Measurements from ENCODE around the gene RFLNA.

Gene RFLNA

DNA sequence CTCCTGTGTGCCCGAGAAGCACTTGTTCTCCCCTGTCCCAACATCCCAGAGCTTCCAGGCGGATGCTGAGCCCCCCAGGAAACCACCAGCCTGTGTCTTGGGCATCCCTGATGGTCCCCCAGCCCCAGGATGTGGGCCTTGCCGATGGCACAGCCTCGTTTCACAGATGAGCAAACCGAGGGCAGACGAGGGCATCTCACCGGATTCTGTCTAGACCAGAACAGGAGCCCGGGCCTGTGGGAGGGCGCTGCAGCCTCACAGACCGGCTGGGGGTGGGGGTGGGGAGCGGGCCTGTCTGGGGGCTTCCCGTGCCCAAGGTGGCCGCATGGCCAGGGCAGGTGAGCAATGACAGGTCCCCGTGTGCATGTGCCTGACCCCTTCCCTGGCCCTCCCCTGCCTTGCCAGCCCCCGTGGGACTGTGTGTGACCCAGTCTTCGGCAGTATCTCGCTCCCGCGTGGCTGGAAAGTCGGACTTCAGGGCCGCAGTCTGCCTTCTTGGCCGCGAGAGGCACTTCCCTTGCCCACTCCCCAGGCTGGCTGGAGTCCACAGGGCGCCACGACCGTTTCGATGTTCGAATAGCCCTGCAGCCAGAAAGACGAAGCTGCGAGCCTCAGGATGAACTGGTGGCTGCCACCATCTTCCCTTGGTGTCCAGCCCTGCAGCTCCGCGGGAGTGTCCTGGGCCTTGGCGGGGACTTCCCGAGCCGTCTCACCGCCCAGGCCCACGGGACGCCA is 8.9 kb downstream of the RFLNA start:
- DNase-seq (ENCODE audit: low read depth), result no peak

DNA sequence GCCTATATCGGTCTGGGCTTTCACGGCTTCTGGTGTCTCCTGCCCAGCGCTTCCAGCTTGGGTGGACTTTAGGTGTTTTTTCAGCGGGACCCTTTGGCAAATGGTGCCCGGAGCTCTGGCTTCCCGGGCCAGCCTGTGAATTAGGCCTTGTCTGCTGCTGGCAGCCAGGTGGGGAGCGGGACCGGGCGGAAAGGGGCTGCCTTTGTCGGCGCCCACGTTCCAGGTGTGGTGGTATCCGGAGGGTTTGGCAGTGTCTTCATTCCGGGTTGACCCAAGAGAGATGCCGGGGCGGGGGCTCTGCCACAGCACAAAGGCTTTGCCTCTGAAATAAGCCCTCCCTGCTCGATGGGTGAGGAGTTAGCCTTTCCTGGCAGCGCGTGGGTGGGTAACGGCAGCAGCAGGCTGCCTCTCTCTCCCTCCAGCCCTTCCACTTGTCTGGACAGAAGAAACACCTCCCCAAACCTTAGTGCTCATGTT is 9.5 kb downstream of the RFLNA start:
- DNase-seq (ENCODE audit: low read depth), result no peak

DNA sequence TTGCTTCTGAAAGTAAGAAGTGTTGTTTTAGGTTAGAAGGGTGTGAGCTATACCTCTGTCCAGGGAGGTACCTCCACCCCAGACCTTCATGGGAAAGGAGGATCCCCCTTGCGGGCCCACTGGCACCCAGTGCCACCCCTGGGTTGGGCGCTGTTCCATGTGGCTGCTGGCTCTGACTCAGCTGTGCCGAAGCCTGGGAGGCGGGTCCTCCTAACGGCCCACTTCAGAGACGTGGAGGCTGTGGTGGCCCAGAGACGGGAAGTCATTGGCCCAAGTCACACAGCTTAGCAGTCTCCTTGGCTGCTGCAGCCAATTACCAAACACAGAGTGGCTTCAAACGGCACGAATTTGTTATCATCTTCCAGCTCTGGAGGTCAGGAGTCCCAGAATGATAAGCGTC is 10.2 kb downstream of the RFLNA start:
- DNase-seq (ENCODE audit: low read depth), result no peak

DNA sequence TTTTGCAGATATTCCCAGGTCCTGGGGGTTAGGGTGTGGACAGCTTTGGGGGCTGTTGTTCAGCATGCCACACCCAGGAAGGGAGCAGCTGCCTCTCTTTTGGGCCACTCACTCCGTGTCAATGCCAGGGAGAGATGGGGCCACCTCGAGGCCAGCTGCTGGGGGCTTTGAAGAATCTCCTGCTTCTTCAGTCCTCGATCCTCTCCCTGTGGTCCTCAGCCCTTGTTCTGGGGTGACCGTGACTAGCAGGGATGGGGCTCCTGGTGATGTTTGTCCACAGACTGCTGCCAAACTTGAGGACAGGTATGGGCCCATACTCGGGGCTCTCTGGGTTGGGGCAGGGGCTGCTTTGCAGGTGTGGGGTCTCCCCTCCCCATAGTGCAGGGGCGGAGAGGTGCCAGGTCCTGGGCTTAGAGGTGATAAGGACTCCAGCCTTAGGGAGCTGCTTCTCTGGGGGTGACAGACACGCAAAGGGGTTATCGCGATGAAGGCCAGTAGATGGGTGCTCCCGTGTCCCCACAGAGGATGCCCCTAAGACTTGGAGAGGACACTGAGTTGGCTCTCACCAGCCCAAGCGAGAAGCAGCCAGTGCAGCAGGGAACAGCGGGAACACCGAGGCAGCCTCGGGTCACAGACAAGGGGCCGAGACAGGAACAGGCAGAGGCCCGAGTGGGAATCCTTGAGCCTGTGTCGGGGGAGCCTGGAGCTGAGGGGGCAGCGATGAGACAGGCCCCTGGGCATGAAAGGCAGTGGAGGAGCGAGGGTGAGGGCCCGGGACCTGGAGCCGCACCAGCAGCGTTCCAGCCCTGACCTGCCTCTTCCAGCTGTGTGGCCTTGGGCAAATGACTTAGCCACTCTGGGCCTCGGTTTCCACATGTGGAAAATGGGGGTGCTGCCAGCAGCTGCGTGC is 11.1 kb downstream of the RFLNA start:
- DNase-seq (ENCODE audit: low read depth), result no peak

DNA sequence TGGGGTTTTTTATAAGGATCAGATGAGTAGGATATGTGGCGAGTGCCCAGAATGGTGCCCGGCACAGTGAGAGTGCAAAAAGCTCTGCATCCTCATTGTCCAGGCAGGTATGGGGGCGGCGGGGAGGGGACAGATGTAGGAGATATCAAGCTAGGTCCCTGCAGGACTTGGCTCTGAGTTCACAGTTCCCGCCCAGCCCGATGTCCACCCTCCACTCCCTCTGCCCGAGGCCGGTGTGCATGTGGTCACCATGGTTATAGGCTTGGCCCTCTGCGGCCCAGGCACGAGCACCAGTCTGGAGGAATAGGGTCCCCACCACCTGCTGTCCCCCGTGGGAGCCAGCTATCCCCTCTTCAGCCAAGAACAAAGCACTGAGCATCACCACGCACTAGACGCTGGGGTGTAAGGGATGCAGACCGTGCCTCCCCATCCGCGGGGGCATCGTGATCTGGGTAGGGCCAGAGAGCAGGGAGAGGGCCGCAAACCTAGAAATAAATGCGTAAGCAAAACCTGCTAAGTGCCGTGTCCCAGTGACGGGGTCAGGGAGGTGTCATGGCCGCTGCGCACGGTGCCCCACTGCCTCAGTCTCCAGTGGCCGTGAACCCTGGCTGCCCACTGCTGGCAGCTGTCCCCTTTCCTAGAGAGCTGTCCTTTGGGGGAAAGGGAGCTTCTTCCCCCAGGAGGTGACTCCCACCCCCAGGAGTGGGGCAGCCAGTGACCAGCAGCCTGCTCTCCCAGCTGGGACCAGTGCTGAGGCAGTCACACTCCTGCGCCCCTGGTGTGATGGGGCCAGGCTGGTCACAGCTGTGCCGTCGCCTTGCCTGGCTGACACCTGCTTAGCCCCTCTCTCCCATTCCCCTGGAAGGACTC is 12.0 kb downstream of the RFLNA start:
- DNase-seq (ENCODE audit: low read depth), result no peak

DNA sequence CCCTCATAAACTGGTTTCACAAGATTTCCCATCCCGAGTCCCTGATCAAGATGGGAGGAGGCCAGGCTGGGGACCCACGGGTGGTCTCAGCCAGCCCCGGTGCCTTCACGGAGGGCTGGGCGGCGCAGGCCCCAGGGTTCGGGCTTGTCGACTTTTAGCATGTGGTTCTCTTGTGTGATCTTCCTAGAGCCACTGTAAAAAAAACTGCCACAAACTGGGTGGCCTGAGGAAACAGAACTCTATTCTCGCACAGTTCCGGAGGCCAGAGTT is 12.6 kb downstream of the RFLNA start:
- no peak for DNase-seq (ENCODE audit: low read depth)

DNA sequence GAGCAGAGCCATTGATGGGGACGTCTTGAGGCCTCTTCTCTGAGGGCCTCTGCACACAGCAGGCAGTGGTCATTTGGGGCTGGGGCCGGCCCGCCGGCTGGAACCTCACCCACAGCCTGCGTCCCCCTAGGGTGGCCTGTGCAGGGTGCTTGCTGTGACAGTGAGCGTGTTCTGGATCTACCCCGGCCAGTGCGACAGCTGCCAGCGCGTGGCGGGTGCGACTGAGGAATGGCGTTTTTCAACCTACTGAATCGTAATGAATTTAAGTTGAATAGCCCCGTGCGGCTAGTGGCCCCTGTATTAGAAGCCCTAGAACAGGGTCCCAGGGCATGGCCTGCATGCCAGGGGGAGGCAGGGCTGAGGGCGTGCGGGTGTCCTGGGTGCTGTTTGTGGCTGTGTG is 13.8 kb downstream of the RFLNA start:
- DNase-seq (ENCODE audit: low read depth), result no peak

GRCh38 chr12:124309231-124309630 is 14.3 kb downstream of the RFLNA start:
- no peak for DNase-seq (ENCODE audit: low read depth)

DNA sequence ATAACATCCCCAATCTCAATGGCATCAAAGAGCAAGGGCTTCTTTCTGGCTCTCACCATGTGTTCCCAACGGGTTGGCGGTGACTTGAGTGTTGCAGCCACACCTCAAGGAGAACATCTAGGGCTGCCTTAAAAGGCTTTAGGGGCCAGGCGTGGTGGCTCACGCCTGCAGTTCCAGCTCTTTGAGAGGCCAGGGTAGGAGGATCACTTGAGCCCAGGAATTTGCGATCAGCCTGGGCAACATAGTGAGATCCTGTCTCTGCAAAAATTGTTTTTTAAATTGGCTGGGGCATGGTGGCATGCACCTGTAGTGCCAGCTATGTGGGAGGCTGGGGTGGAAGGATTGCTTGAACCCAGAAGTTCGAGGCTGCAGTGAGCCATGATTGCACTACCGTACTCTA is 14.9 kb downstream of the RFLNA start:
- no peak for DNase-seq (ENCODE audit: low read depth)

DNA sequence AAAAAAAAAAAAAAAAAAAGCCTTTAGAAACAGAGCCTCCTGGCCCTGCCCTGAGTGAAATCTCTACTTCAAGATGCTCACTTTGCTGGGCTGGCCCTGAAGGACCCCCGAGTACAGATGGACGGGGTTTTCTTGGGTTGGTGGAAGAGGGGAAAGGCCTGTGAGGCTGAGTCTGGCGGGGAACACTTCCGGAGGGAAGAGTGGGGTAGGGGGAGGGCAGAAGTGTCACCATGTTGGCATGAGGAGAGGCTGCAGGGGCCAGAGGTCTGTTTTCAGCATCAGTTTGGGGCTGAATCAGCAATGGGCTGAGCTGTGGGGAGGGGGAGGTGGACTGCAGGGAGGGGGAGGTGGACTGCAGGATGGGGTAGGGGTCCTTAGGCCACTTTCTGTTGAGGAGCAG is 15.3 kb downstream of the RFLNA start:
- DNase-seq (ENCODE audit: low read depth), result no peak

DNA sequence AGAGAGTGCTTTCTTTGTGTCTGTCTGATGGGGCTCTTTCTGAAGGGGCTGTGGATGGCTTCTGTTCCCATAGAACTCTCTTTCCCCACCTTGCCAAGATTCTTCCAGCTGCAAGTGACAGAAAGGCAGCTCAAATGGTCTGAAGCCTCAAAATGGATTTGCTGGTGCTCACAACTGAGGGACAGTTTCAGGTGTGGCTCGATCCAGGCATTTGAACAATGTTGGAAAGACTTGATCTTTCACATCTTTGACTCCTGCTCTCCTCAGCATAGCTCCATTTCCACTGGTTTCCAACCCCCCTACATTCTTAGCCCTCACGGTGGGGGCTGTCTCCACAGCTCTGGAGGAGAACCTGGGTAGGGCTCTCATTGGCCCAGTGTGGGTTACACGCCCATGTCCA is 15.9 kb downstream of the RFLNA start:
- no peak for DNase-seq (ENCODE audit: low read depth)

- DNase-seq (ENCODE audit: low read depth), result no peak
Observed at GRCh38 chr12:124311292-124312109, 16.6 kb downstream of the RFLNA start.

DNA sequence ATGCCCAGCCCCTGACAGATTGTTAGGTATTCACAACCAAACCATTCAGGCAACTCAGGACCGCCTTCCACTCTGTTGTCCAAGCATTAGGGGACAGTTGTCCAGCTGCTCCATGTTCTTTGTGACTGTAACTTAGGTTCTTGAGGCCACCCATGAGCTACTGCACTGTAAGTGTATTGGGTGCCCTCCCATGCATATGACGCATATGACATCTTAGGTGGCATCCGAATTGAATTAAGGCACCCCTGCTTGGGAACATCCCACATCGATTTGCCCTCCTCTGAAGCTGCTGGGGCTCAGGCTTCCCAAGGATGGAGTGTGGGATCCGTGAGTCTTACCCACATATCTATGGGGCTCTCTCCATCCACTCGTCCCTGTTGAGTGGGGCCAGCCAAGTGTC is 17.7 kb downstream of the RFLNA start:
- no peak for DNase-seq (ENCODE audit: low read depth)

DNA sequence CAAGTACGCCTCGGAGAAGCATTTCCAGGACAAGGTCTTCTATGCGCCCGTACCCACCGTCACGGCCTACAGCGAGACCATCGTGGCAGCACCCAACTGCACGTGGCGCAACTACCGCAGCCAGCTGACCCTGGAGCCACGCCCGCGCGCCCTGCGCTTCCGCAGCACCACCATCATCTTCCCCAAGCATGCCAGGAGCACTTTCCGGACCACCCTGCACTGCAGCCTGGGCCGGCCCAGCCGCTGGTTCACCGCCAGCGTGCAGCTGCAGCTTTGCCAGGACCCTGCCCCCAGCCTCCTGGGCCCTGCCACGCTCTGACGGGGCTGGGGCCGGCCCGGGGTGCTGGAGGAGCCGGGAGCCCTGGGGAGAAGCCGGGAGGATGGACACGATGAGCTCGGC is 19.3 kb downstream of the RFLNA start:
- no peak for DNase-seq (ENCODE audit: low read depth)

GRCh38 chr12:124314766-124315165 is 19.9 kb downstream of the RFLNA start:
- DNase-seq (ENCODE audit: low read depth), result no peak

DNA sequence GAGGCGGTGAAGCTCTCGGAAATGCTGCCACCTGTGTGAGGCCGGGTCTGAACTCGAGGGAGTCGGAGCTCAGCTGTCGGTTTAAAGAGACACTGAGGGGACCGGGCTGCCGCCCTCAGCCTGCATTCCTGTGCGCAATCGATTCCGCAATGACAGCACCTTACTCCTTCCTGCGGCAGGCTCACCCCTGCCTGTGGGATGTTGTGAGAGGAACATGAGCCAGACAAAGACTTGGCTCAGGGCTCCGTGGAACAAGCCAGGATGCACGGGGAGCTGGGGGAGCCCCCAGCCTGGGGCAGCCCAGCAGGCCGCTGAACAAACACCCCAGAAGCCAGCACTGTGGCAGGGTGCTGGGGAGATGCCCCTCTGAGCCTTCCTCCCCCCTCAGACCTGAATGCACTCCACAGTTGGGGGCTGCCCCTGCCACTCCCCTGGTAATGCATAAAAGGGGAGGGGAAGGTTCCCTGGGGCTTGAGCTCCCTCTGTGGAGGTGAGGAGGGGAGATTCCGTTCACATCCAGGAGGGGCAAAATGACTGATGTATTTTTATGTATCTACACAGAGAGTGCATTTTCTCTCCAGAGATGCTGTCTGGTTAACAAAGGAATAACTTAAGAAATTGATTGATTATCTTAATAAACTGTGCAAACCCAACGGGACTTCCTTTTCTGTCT is 20.6 kb downstream of the RFLNA start:
- DNase-seq (ENCODE audit: low read depth), result no peak

DNA sequence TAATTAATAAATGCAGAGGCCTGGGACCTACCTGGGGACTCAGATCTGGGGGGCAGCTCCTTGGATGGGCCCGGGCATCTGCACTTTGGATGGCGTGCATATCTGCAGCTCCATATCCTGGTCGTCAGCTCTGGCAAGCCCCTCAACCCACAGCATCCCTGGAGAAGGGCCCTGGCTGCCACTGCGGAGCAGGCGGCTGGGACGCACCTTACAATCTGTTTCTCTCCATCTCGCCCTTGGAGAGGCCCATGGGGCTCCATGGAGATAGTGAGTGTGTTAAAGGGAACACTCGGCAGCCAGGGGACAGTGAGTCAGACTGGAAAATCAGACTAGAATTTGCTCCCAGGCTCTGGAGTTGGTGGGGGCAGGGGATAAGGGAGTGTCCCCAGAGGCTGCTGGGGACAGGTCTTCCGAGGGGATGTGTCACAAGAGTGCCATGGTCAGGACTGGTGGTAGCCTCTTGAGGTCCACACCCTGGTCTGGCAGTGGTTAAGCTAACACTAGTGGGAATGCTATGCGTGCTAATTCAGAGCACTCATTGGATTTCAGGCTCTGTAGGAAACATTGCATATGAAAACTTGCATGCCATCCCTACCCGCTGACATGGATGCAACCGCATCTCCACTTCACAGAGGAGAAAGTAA is 21.5 kb downstream of the RFLNA start:
- no peak for DNase-seq (ENCODE audit: low read depth)

DNA sequence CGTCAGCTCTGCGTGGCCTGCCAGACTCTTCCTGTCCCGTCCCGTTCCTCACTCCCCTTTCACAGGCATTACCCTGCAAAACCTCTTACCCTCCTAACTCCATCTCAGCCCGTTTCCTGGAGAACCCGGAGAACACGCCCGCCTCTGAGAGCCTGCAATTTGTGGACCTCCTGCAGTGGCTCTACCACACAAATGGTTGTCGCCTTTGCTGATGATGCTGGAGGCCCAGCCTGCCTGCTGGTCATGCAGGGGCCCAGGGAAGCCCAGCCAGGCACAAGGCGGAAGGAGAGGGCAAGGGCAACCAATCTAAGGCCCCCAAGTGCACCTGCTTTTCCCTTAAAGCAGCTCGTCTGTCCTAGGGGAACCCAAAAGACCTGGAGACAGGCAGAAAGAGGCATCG is 22.5 kb downstream of the RFLNA start:
- DNase-seq (ENCODE audit: low read depth), result no peak

DNA sequence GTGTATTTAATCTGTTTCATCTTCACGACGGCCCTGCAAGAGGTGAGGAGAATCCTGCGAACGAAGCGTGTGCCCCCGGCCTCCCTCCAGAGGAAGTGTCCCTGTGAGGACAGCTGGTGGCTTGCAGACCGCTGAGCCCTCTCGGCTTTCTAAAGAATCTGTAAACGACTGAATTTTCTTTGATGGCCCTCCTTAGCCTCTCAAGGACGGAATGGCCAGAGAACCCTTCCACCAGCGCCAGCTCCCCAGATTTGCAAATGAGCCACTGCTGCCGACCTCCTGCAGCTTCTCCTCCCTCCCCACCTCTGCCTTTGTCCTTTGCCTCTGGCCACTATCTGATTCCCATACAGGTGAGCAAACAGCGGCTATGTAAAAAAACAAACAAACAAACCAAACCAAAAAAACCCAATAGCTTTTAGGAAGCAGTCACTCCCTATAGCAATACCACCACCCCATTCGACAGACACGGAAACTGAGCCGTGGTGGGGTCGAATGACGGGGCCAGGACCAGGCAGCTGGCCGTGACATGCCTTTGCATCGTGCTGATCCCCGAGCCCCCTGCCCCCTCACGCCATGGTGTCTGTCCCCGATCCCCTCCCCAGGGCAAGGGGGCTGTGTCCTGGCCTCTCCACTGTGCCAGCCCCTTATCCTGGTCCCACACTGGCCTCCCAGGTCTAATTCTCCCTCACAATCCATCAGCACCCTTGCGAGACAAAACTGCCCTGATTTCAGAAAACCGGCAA is 23.6 kb downstream of the RFLNA start:
- no peak for DNase-seq (ENCODE audit: low read depth)
